Measurements from ENCODE around the gene UPF3A. TPM values are rescaled to one million over a fixed set of nuclear protein-coding genes. Genes with fewer than 3 reads are reported as not detected.

UPF3A gene
- total RNA-seq, 1 experiment from 2014 or later = 88.3 TPM

GRCh38 chr13:114237415-114238112 lies 43.8 kb upstream of the UPF3A start:
- DNase-seq = no peak
- intact Hi-C loops (cut with micrococcal nuclease; ENCODE audit: unreplicated experiment) = no loop called here
- H3K27ac Mint-ChIP-seq (ENCODE audit: unreplicated experiment) = no peak overlapping the region
- BruUV-seq (replicated peaks) = no TSS peak
- no peaks in the 10 kb centered on the region for H3K9me3 Mint-ChIP-seq (ENCODE audit: unreplicated experiment)
- no peaks in the 10 kb centered on the region for H3K4me1 Mint-ChIP-seq (ENCODE audit: low read depth, unreplicated experiment)
- ChIA-PET CTCF (no interaction called here), POLR2A (no interaction called here)
- H3K4me3 Mint-ChIP-seq (ENCODE audit: unreplicated experiment) = no peak overlapping the region
- Histone ChIP-seq H3K4me3 (ENCODE audit: low read depth, low read length) (no peak overlapping the region), H3K36me3 (ENCODE audit: control insufficient read depth, insufficient read depth, low read length) (peaks cover 4% of the 10 kb centered on the region), H3K27me3 (replicated peaks; ENCODE audit: control insufficient read depth, insufficient read depth, low read length) (no peaks in the 10 kb centered on the region), H3K9me3 (no peaks in the 10 kb centered on the region), H3K4me1 (no peaks in the 10 kb centered on the region)
- TF ChIP-seq CTCF (IDR thresholded peaks at IDR 0.05; ENCODE audit: insufficient read depth in 1 of 2, low read depth in 1 of 2, low read length in 1 of 2, severe bottlenecking in 1 of 2, unreplicated experiment in 1 of 2) = no peak
- peaks cover 43% of the 10 kb centered on the region for H3K36me3 Mint-ChIP-seq (ENCODE audit: insufficient read depth, unreplicated experiment)
- H3K27me3 Mint-ChIP-seq (ENCODE audit: insufficient read depth, unreplicated experiment) = no peaks in the 10 kb centered on the region

- H3K27me3 ChIP-seq (replicated peaks; ENCODE audit: control insufficient read depth, insufficient read depth, low read length) = no peaks in the 10 kb centered on the region
- no peaks in the 10 kb centered on the region for H3K9me3 ChIP-seq
- POLR2A ChIA-PET = no interaction called here
- CTCF ChIA-PET = no interaction called here
- DNase-seq = no peak
- Mint-ChIP-seq H3K27me3 (ENCODE audit: insufficient read depth, unreplicated experiment) (no peaks in the 10 kb centered on the region), H3K4me3 (ENCODE audit: unreplicated experiment) (no peak overlapping the region), H3K27ac (ENCODE audit: unreplicated experiment) (no peak overlapping the region), H3K9me3 (ENCODE audit: unreplicated experiment) (no peaks in the 10 kb centered on the region), H3K4me1 (ENCODE audit: low read depth, unreplicated experiment) (no peaks in the 10 kb centered on the region), H3K36me3 (ENCODE audit: insufficient read depth, unreplicated experiment) (peaks cover 83% of the 10 kb centered on the region)
- intact Hi-C loops (cut with micrococcal nuclease; ENCODE audit: unreplicated experiment) = no loop called here
- no peak overlapping the region for H3K4me3 ChIP-seq (ENCODE audit: low read depth, low read length)
- peaks cover 7% of the 10 kb centered on the region for H3K36me3 ChIP-seq (ENCODE audit: control insufficient read depth, insufficient read depth, low read length)
- TF ChIP-seq CTCF (IDR thresholded peaks at IDR 0.05; ENCODE audit: insufficient read depth in 1 of 2, low read depth in 1 of 2, low read length in 1 of 2, severe bottlenecking in 1 of 2, unreplicated experiment in 1 of 2) = no peak
- no TSS peak for BruUV-seq (replicated peaks)
- no peaks in the 10 kb centered on the region for H3K4me1 ChIP-seq
These were observed 39.5 kb upstream of the UPF3A start for GRCh38 chr13:114241918-114242317.

- peaks cover 84% of the 10 kb centered on the region for H3K36me3 Mint-ChIP-seq (ENCODE audit: insufficient read depth, unreplicated experiment)
- no peaks in the 10 kb centered on the region for H3K4me1 ChIP-seq
- no peaks in the 10 kb centered on the region for H3K27me3 ChIP-seq (replicated peaks; ENCODE audit: control insufficient read depth, insufficient read depth, low read length)
- H3K27ac Mint-ChIP-seq (ENCODE audit: unreplicated experiment) = no peak overlapping the region
- no peaks in the 10 kb centered on the region for H3K9me3 ChIP-seq
- H3K4me1 Mint-ChIP-seq (ENCODE audit: low read depth, unreplicated experiment) = no peaks in the 10 kb centered on the region
- H3K27me3 Mint-ChIP-seq (ENCODE audit: insufficient read depth, unreplicated experiment) = no peaks in the 10 kb centered on the region
- H3K4me3 ChIP-seq (ENCODE audit: low read depth, low read length) = no peak overlapping the region
- no peaks in the 10 kb centered on the region for H3K9me3 Mint-ChIP-seq (ENCODE audit: unreplicated experiment)
- H3K36me3 ChIP-seq (ENCODE audit: control insufficient read depth, insufficient read depth, low read length) = peaks cover 6% of the 10 kb centered on the region
- no TSS peak for BruUV-seq (replicated peaks)
- CTCF ChIA-PET = no interaction called here
- POLR2A ChIA-PET = no interaction called here
- TF ChIP-seq CTCF (IDR thresholded peaks at IDR 0.05; ENCODE audit: insufficient read depth in 1 of 2, low read depth in 1 of 2, low read length in 1 of 2, severe bottlenecking in 1 of 2, unreplicated experiment in 1 of 2) = no peak
- DNase-seq = no peak
- no peak overlapping the region for H3K4me3 Mint-ChIP-seq (ENCODE audit: unreplicated experiment)
- intact Hi-C loops (cut with micrococcal nuclease; ENCODE audit: unreplicated experiment) = no loop called here
These were observed 37.4 kb upstream of the UPF3A start for GRCh38 chr13:114243971-114244370.
